Hepatic stellate cell (primary cell): ENCODE data around the gene TTLL11.

ENCODE experiments used
- DNase-seq: peaks from one replicate; pipeline ENCODE4 v3.0.0; 2011; ENCODE audit warnings: low spot score

The TTLL11 gene

GRCh38 chr9:121852651-121853616 lies 240.2 kb downstream of the TTLL11 start:
- no peak for DNase-seq

GRCh38 chr9:121852241-121852640 lies 240.9 kb downstream of the TTLL11 start:
- DNase-seq, result no peak

- DNase-seq, result no peak
These were observed 241.4 kb downstream of the TTLL11 start for GRCh38 chr9:121851641-121852091.

- DNase-seq, result no peak
These were observed 242.7 kb downstream of the TTLL11 start for GRCh38 chr9:121850366-121850765.

GRCh38 chr9:121849554-121849953 lies 243.6 kb downstream of the TTLL11 start:
- DNase-seq, result no peak

GRCh38 chr9:121844562-121844961 lies 248.5 kb downstream of the TTLL11 start:
- DNase-seq, result no peak

GRCh38 chr9:121844098-121844497 lies 249.0 kb downstream of the TTLL11 start:
- peak; percentile 60 for DNase-seq

GRCh38 chr9:121842612-121842978 lies 250.5 kb downstream of the TTLL11 start:
- peak; percentile 76 for DNase-seq

- no peak for DNase-seq
These were observed 251.1 kb downstream of the TTLL11 start for GRCh38 chr9:121841771-121842611.

- no peak for DNase-seq
These were observed 252.0 kb downstream of the TTLL11 start for GRCh38 chr9:121840838-121841760.

- DNase-seq, result no peak
These were observed 253.2 kb downstream of the TTLL11 start for GRCh38 chr9:121839726-121840500.

- DNase-seq, result no peak
These were observed 254.1 kb downstream of the TTLL11 start for GRCh38 chr9:121838746-121839669.

GRCh38 chr9:121837113-121837961 lies 255.8 kb downstream of the TTLL11 start:
- DNase-seq, result peak; percentile 79

GRCh38 chr9:121836366-121836885 lies 256.7 kb downstream of the TTLL11 start:
- no peak for DNase-seq

GRCh38 chr9:121835587-121836365 lies 257.3 kb downstream of the TTLL11 start:
- DNase-seq, result no peak

GRCh38 chr9:121833061-121833460 lies 260.0 kb downstream of the TTLL11 start:
- no peak for DNase-seq

GRCh38 chr9:121831869-121832268 lies 261.2 kb downstream of the TTLL11 start:
- DNase-seq, result no peak
